ENCODE data around the gene SPC25.
"Not testable (repeated sequence)": the region's sequence is repeated elsewhere in the genome, so short reads cannot be mapped to it uniquely, and the experiment has no call there.

DNA sequence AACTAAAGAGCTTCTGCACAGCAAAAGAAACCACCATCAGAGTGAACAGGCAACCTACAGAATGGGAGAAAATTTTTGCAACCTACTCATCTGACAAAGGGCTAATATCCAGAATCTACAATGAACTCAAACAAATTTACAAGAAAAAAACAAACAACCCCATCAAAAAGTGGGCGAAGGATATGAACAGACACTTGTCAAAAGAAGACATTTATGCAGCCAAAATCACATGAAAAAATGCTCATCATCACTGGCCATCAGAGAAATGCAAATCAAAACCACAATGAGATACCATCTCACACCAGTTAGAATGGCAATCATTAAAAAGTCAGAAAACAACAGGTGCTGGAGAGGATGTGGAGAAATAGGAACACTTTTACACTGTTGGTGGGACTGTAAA is 19.9 kb downstream of the SPC25 start:
- TF ChIP-seq, protein P1, sequence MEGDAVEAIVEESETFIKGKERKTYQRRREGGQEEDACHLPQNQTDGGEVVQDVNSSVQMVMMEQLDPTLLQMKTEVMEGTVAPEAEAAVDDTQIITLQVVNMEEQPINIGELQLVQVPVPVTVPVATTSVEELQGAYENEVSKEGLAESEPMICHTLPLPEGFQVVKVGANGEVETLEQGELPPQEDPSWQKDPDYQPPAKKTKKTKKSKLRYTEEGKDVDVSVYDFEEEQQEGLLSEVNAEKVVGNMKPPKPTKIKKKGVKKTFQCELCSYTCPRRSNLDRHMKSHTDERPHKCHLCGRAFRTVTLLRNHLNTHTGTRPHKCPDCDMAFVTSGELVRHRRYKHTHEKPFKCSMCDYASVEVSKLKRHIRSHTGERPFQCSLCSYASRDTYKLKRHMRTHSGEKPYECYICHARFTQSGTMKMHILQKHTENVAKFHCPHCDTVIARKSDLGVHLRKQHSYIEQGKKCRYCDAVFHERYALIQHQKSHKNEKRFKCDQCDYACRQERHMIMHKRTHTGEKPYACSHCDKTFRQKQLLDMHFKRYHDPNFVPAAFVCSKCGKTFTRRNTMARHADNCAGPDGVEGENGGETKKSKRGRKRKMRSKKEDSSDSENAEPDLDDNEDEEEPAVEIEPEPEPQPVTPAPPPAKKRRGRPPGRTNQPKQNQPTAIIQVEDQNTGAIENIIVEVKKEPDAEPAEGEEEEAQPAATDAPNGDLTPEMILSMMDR (IDR thresholded peaks at IDR 0.05; ENCODE audit: poor library complexity) = not testable (repeated sequence)
- TF ChIP-seq EZH2phosphoT487 (IDR thresholded peaks at IDR 0.05; ENCODE audit: low read depth, severe bottlenecking, unreplicated experiment); EZH2 (IDR thresholded peaks at IDR 0.05; ENCODE audit: borderline replicate concordance): not testable (repeated sequence)
